Subcutaneous abdominal adipose tissue (tissue), 5 donors: ENCODE results near the gene TTC23.
A peak's percentile ranks its signal among the peaks of the same experiment; 100 is the strongest.

Experiments
- H3K27ac ChIP-seq: one replicate; pipeline ENCODE4 v1.7.0; 2013; ENCODE audit warnings: low read depth, mild to moderate bottlenecking, inconsistent platforms, low read length, moderate library complexity
- H3K27me3 ChIP-seq, 5 donors: one replicate each; pipeline ENCODE4 v1.7.0; 2013; ENCODE audit warnings: low read length in 5 of 5, inconsistent platforms in 1 of 5; ENCODE audit not compliant: control insufficient read depth in 5 of 5, insufficient read depth in 4 of 5
- H3K36me3 ChIP-seq, 5 donors: one replicate each; pipeline ENCODE4 v1.7.0; 2013; ENCODE audit warnings: low read length in 5 of 5; ENCODE audit not compliant: control insufficient read depth in 5 of 5, insufficient read depth in 5 of 5
- H3K4me1 ChIP-seq, 5 donors: one replicate each; pipeline ENCODE4 v1.7.0; 2013; ENCODE audit warnings: low read length in 5 of 5, mild to moderate bottlenecking in 3 of 5, moderate library complexity in 1 of 5; ENCODE audit not compliant: control insufficient read depth in 5 of 5, insufficient read depth in 5 of 5
- H3K4me3 ChIP-seq, 5 donors: one replicate each; pipeline ENCODE4 v1.7.0; 2013; ENCODE audit warnings: low read length in 5 of 5, low read depth in 1 of 5
- H3K9ac ChIP-seq, 5 donors: one replicate each; pipeline ENCODE4 v1.7.0; 2013; ENCODE audit warnings: low read length in 5 of 5, mild to moderate bottlenecking in 4 of 5, moderate library complexity in 3 of 5
- H3K9me3 ChIP-seq, 5 donors: one replicate each; pipeline ENCODE4 v1.7.0; 2013; ENCODE audit warnings: low read length in 5 of 5; ENCODE audit not compliant: control insufficient read depth in 5 of 5
- donor health status: healthy.
- donor health status: healthy.
- donor health status: healthy.
- donor health status: healthy.
- donor health status: healthy.

The TTC23 gene

DNA sequence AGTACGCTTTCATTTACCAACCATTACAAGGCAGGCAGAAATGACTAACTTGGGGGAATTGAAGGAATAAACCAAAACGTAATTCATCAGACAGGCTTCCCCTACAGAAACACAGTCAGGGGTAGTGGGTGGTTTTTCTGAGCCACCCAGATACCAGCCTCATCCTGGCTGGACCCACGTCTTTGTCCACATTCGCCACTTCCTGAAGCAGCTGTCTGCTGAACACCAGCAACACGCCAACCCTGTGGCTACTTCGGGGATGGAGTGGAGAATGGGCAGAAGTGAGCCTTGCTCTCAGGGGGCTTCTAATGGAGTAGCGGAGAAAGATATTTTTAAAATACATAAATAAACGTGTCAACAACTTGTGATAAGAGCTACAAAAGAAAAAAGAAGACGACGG lies 104.4 kb downstream of the TTC23 start:
- no peak overlapping the region for H3K9ac ChIP-seq
- H3K9me3 ChIP-seq: no peaks in the 10 kb centered on the region
- peaks cover 5 to 24% (median 13%) of the 10 kb centered on the region in 5 donors for H3K36me3 ChIP-seq
- H3K4me1 ChIP-seq: peaks cover 0 to 20% (median 14%) of the 10 kb centered on the region in 5 donors
- no peak overlapping the region for H3K27ac ChIP-seq
- H3K27me3 ChIP-seq: no peaks in the 10 kb centered on the region
- no peak overlapping the region for H3K4me3 ChIP-seq

- H3K27me3 ChIP-seq: no peaks in the 10 kb centered on the region
- peak overlapping the region; percentile 82 for H3K27ac ChIP-seq
- H3K36me3 ChIP-seq: peaks cover 5 to 17% (median 9%) of the 10 kb centered on the region in 5 donors
- peaks cover 2 to 25% (median 23%) of the 10 kb centered on the region in 5 donors for H3K4me1 ChIP-seq
- H3K9ac ChIP-seq: no peak overlapping the region
- no peak overlapping the region for H3K4me3 ChIP-seq
- no peaks in the 10 kb centered on the region for H3K9me3 ChIP-seq
Observed at GRCh38 chr15:99143655-99144610, 105.4 kb downstream of the TTC23 start.

GRCh38 chr15:99143242-99143641 lies 106.1 kb downstream of the TTC23 start:
- no peak overlapping the region for H3K9ac ChIP-seq
- H3K27ac ChIP-seq: no peak overlapping the region
- H3K36me3 ChIP-seq: peaks cover 4 to 17% (median 6%) of the 10 kb centered on the region in 5 donors
- no peaks in the 10 kb centered on the region for H3K27me3 ChIP-seq
- H3K9me3 ChIP-seq: no peaks in the 10 kb centered on the region
- H3K4me3 ChIP-seq: no peak overlapping the region
- peaks cover 2 to 30% (median 24%) of the 10 kb centered on the region in 5 donors for H3K4me1 ChIP-seq

DNA sequence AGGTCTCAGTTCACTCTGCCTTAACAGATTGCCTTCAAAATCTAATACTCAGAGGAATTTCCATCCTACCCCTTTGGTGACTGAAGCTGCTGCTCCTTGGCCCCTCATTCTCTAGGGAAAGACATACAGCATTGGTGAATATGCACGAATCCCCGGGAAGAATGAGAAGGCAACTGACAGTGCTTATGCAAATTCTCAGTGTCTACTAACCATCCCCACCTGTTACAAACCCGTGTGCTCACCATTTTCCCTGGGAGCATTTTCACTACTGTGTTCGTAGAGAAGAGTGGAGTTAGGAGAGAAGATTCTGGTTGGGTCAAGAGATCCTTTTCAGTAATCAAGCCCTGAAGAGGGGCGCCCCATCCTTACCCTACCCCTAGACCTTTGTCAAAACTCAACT lies 106.8 kb downstream of the TTC23 start:
- no peak overlapping the region for H3K9ac ChIP-seq
- no peak overlapping the region for H3K4me3 ChIP-seq
- H3K27ac ChIP-seq: no peak overlapping the region
- no peaks in the 10 kb centered on the region for H3K9me3 ChIP-seq
- peaks cover 2 to 30% (median 24%) of the 10 kb centered on the region in 5 donors for H3K4me1 ChIP-seq
- H3K27me3 ChIP-seq: no peaks in the 10 kb centered on the region
- H3K36me3 ChIP-seq: peaks cover 5 to 15% (median 9%) of the 10 kb centered on the region in 5 donors

DNA sequence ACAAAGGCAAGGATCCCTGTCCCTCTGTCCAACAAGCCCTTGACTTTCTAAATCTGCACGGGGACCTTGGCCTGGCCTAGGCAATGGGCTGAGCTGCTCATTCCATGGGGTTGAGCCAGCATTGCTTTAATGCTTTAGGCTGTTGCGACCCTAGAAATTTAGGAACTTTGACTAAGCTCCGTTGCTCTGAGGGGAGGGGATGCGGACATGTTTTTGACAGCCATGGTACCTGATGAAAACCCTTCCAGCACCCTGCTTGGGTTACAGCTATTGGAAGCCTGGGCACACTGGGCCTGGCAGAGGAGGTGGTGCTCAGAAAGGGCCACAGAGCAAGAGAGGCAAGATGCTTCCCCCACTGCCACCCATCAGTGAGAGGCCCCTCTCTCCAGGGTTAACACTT lies 107.4 kb downstream of the TTC23 start:
- Histone ChIP-seq H3K4me1 (peaks cover 2 to 30% (median 24%) of the 10 kb centered on the region in 5 donors), H3K9ac (no peak overlapping the region), H3K9me3 (no peaks in the 10 kb centered on the region), H3K4me3 (no peak overlapping the region), H3K27ac (no peak overlapping the region), H3K36me3 (peaks cover 5 to 21% (median 13%) of the 10 kb centered on the region in 5 donors), H3K27me3 (no peaks in the 10 kb centered on the region)

DNA sequence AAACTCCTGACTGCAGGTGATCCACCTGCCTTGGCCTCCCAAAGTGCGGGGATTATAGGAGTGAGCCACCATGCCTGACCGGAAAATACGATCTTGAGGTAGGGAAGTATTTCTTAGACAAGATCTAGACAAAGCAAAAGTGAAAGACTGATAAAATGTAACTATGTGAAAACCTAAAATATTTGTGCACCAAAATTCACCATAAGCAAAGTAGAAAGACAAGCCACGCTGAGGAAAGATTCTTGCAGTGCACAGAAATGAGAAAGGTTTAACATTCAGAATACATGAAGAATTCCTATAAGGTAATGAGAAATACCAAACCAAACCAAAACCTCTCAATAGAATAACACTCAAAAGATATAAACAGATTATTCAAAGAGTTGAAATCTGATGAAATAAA lies 108.8 kb downstream of the TTC23 start:
- no peaks in the 10 kb centered on the region for H3K9me3 ChIP-seq
- no peaks in the 10 kb centered on the region for H3K27me3 ChIP-seq
- peaks cover 5 to 21% (median 17%) of the 10 kb centered on the region in 5 donors for H3K36me3 ChIP-seq
- H3K4me1 ChIP-seq: peaks cover 2 to 30% (median 24%) of the 10 kb centered on the region in 5 donors
- H3K4me3 ChIP-seq: no peak overlapping the region
- no peak overlapping the region for H3K27ac ChIP-seq
- no peak overlapping the region for H3K9ac ChIP-seq

- no peaks in the 10 kb centered on the region for H3K27me3 ChIP-seq
- H3K36me3 ChIP-seq: peaks cover 2 to 24% (median 19%) of the 10 kb centered on the region in 5 donors
- no peak overlapping the region for H3K4me3 ChIP-seq
- peak overlapping the region in 1 of 5 donors; percentile 53 for H3K9ac ChIP-seq
- peak overlapping the region; percentile 76 for H3K27ac ChIP-seq
- H3K9me3 ChIP-seq: no peaks in the 10 kb centered on the region
- H3K4me1 ChIP-seq: peaks cover 2 to 29% (median 24%) of the 10 kb centered on the region in 5 donors
Observed at GRCh38 chr15:99139276-99139675, 110.1 kb downstream of the TTC23 start.

DNA sequence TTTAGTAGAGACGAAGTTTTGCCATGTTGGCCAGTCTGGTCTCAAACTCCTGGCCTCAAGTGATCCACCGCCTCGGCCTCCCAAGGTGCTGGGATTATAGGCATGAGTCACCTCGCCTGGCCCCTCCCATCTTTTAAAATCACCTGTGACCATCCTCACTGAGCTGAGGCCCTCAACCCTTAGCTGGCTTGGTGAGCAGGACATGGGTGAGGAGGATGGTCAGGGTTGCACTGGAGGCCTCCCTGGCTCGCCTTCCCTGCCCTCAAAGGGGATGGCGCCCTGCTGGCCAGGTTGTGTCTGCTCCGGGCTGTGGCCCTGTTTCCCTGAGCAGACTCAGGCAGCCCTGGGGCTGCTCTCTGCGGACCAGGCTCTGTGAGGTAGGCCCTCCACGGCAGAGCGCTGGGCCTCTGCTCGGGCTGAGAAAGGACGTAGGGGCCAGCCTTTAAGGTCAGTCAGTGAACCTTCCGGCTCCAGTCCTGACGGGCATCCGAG lies 110.8 kb downstream of the TTC23 start:
- H3K4me1 ChIP-seq: peaks cover 2 to 22% (median 19%) of the 10 kb centered on the region in 5 donors
- H3K9me3 ChIP-seq: no peaks in the 10 kb centered on the region
- H3K36me3 ChIP-seq: peaks cover 2 to 25% (median 19%) of the 10 kb centered on the region in 5 donors
- peak overlapping the region; percentile 76 for H3K27ac ChIP-seq
- H3K4me3 ChIP-seq: no peak overlapping the region
- no peaks in the 10 kb centered on the region for H3K27me3 ChIP-seq
- no peak overlapping the region for H3K9ac ChIP-seq

DNA sequence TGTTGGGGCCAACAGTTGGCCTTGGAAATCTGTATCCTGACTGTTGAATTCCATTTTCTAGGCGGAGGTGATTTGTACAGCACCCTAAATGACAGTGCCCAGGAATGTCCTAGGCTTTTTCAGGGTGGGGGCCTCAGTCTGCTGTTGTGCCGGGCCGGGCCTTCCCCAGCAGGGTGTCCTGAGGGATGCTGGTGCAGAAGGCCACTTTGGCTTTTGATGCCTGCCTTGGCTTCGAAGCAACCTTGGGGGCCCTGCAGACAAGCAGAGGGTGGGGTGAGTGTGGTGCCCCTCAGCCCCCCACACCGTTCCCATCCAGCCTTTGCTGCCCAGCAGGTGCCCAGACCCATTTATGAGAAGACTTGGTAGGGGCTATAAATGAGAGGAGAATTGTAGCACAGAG lies 111.5 kb downstream of the TTC23 start:
- H3K27ac ChIP-seq: no peak overlapping the region

DNA sequence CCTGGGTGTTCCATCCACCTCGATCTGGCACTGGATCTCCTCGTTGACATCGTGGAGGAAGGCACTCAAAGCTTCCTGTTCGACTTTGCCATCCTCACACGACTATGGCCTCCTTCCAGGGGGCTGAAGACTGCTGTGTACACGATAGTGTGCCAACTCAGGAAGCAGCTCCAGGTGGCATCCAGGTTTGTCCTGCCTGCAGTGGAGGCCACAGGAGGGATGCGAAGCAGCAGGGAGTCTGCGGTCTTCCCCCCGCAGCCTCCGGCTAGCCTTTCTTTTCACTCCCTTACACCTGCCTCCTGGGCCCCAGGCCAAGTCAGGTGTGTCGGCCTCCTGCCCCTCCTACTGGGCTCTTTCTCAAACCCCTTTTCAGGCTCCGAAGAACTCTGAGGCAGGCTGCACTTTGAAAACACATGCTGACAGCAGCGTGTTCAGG lies 112.3 kb downstream of the TTC23 start:
- H3K36me3 ChIP-seq: peaks cover 0 to 32% (median 27%) of the 10 kb centered on the region in 5 donors
- H3K9me3 ChIP-seq: no peaks in the 10 kb centered on the region
- H3K4me1 ChIP-seq: peaks cover 2 to 18% (median 14%) of the 10 kb centered on the region in 5 donors
- H3K4me3 ChIP-seq: no peak overlapping the region
- no peaks in the 10 kb centered on the region for H3K27me3 ChIP-seq
- no peak overlapping the region for H3K9ac ChIP-seq
- no peak overlapping the region for H3K27ac ChIP-seq

More for the DNA sequence above, 111.5 kb downstream of the TTC23 start:
- Histone ChIP-seq H3K4me3 (no peak overlapping the region), H3K4me1 (peaks cover 2 to 18% (median 14%) of the 10 kb centered on the region in 5 donors), H3K36me3 (peaks cover 0 to 25% (median 19%) of the 10 kb centered on the region in 5 donors), H3K27me3 (no peaks in the 10 kb centered on the region), H3K9ac (no peak overlapping the region), H3K9me3 (no peaks in the 10 kb centered on the region)
